ENCODE measurements around the gene AUTS2. TPM values are rescaled to one million over a fixed set of nuclear protein-coding genes. Genes with fewer than 3 reads are reported as not detected.

Gene AUTS2
- total RNA-seq, 3 donors from 2014 or later = 31.2 to 67.6 (median 36.5) TPM

GRCh38 chr7:70349819-70350218, 751.5 kb downstream of the AUTS2 start:
- no peak for DNase-seq
- TF ChIP-seq CTCF (IDR thresholded peaks at IDR 0.05) = no peak
- no peaks in the 10 kb centered on the region for H3K4me1 ChIP-seq (ENCODE audit: low read depth)
- H3K4me3 ChIP-seq = no peak overlapping the region
- intact Hi-C loops (cut with DNase I, micrococcal nuclease) = no loop called here
- H3K36me3 ChIP-seq (ENCODE audit: low read depth) = no peaks in the 10 kb centered on the region
- no peaks in the 10 kb centered on the region for H3K9me3 ChIP-seq
- ATAC-seq = no peak

GRCh38 chr7:70352088-70352487, 753.8 kb downstream of the AUTS2 start:
- DNase-seq (no peak), ATAC-seq (no peak)
- Histone ChIP-seq H3K4me1 (ENCODE audit: low read depth) (peaks cover 8% of the 10 kb centered on the region), H3K9me3 (no peaks in the 10 kb centered on the region), H3K4me3 (no peak overlapping the region), H3K36me3 (ENCODE audit: low read depth) (no peaks in the 10 kb centered on the region)
- TF ChIP-seq CTCF (IDR thresholded peaks at IDR 0.05) = no peak
- intact Hi-C loops (cut with DNase I, micrococcal nuclease) = no loop called here

DNA sequence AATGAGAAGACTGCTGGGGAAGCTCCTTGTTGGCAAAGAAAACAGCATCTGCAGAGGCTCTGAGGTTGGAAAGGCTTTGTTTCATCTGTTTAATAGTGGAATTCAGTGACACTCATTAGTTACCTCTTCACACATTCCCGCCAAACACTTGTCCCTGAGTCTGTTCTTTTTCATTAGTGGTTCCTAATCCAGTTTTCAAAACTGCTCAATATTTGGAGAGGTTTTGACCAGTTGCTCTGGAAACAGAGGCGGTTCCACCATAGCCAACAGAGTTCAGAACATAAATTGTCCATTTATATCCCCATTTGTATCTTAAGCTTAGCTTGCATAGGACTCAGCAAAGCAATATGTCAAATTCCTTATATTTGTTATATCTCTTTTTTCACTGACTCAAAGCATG, 754.6 kb downstream of the AUTS2 start:
- TF ChIP-seq CTCF (IDR thresholded peaks at IDR 0.05) = no peak
- DNase-seq (no peak), ATAC-seq (no peak)
- H3K4me1 ChIP-seq (ENCODE audit: low read depth) = peaks cover 8% of the 10 kb centered on the region
- no peaks in the 10 kb centered on the region for H3K36me3 ChIP-seq (ENCODE audit: low read depth)
- no peaks in the 10 kb centered on the region for H3K9me3 ChIP-seq
- intact Hi-C loops (cut with DNase I, micrococcal nuclease) = no loop called here
- H3K4me3 ChIP-seq = no peak overlapping the region

DNA sequence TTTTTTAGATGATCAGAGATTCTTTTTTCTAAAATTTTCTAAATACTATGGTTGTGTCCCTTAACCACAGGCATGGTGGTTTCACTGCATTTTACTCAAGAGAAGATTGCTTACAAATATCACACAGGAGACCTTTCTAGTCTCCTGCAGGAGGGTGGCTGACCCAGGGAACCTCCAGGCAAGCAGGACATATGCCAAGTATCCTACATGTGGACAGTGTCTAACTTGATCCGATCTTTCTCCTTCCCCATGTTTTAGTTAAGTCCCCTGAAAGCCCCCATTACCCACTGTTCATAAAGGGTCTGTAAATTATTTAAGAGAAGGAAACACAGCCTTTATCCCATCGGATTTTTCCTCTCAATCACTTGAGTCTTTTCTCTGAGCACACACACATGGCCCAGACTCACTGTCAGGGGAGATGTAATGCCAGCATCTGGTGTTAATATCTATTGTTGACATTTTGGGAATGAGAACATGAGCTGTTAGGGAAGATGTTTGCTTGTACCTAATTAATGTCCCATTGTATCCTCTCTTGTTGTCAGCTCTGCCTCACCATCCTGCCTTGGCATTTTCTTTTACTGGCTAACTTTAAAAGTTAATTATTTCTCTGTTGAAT, 755.2 kb downstream of the AUTS2 start:
- Histone ChIP-seq H3K9me3 (no peaks in the 10 kb centered on the region), H3K36me3 (ENCODE audit: low read depth) (no peaks in the 10 kb centered on the region), H3K4me3 (no peak overlapping the region), H3K4me1 (ENCODE audit: low read depth) (peaks cover 8% of the 10 kb centered on the region)
- no peak for DNase-seq
- intact Hi-C loops (cut with DNase I, micrococcal nuclease) = no loop called here
- no peak for ATAC-seq
- no peak for TF ChIP-seq CTCF (IDR thresholded peaks at IDR 0.05)

DNA sequence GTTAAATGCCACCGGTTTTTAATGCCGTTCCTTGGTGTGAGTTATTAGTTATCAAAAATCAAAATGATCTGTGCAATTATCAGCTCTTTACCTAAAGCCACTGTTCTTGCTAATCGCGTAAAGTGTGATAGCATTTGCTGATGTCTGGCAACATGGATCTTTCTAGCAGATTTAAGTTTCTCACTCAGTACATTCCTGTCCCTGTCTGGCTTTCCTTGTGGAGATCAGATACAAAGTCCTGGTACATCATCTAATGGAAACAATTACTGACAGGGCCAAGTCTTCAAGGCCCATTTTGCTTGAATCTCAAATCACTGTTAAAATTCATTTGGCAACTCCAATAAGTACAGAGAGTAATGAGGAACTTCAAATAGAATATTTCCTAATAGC, 755.7 kb downstream of the AUTS2 start:
- DNase-seq (no peak), ATAC-seq (no peak)
- TF ChIP-seq CTCF (IDR thresholded peaks at IDR 0.05) = no peak
- no peak overlapping the region for H3K4me3 ChIP-seq
- no peaks in the 10 kb centered on the region for H3K36me3 ChIP-seq (ENCODE audit: low read depth)
- intact Hi-C loops (cut with DNase I, micrococcal nuclease) = no loop called here
- H3K9me3 ChIP-seq = no peaks in the 10 kb centered on the region
- H3K4me1 ChIP-seq (ENCODE audit: low read depth) = peaks cover 8% of the 10 kb centered on the region
